ENCODE data around the gene CPNE9. TPM values are rescaled to one million over a fixed set of nuclear protein-coding genes. Genes with fewer than 3 reads are reported as not detected.

Gene CPNE9
- total and polyA plus RNA-seq, 2 of the 8 experiments (the other 6 are each of a cell fraction or from before 2014, with no cell fraction given), result 4.8 to 6.0 TPM

- Histone ChIP-seq H2AK5ac (ENCODE audit: low read depth, low read length) (no peak overlapping the region), H3K27me3 (replicated peaks in 1 of 4; ENCODE audit: control insufficient read depth in 3 of 4, extremely low read depth in 1 of 4, insufficient read depth in 3 of 4, low read length in 3 of 4) (no peaks in the 10 kb centered on the region), H3K79me1 (ENCODE audit: low read depth, low read length) (no peaks in the 10 kb centered on the region), H3K4me2 (ENCODE audit: insufficient read depth in 1 of 2, low read depth in 2 of 2, low read length in 2 of 2) (no peak overlapping the region), H3K9ac (replicated peaks in 1 of 4; ENCODE audit: extremely low read depth in 1 of 4, low read depth in 3 of 4, low read length in 3 of 4) (no peak overlapping the region), H3K4me3 (ENCODE audit: extremely low read depth in 1 of 4, insufficient read depth in 2 of 4, low read depth in 3 of 4, low read length in 4 of 4) (no peak overlapping the region), H3K23ac (ENCODE audit: insufficient read length) (no peak overlapping the region), H2AFZ (ENCODE audit: low read length) (no peak overlapping the region), H3K79me2 (ENCODE audit: control insufficient read depth in 1 of 2, insufficient read depth in 2 of 2, low read length in 2 of 2) (no peaks in the 10 kb centered on the region), H2BK5ac (ENCODE audit: low read depth, low read length) (no peak overlapping the region), H2BK120ac (replicated peaks; ENCODE audit: low read depth, low read length) (no peak overlapping the region), H3K14ac (ENCODE audit: insufficient read length) (no peak overlapping the region), H4K8ac (ENCODE audit: extremely low read depth, insufficient read depth, low read length) (no peak overlapping the region), H3K56ac (replicated peaks; ENCODE audit: insufficient read length, low read depth, low read length) (no peak overlapping the region), H2BK15ac (ENCODE audit: low read length) (no peak overlapping the region), H3K27ac (ENCODE audit: low read depth, low read length) (no peak overlapping the region), H4K20me1 (replicated peaks in 1 of 2; ENCODE audit: control insufficient read depth in 1 of 2, insufficient read depth in 2 of 2, low read length in 2 of 2) (peaks cover 0 to 5% of the 10 kb centered on the region in 2 experiments), H4K5ac (ENCODE audit: insufficient read length, low read depth, low read length) (no peak overlapping the region), H3K18ac (ENCODE audit: extremely low read depth, low read length) (no peak overlapping the region), H3K36me3 (ENCODE audit: control insufficient read depth in 2 of 4, insufficient read depth in 4 of 4, low read length in 3 of 4) (peaks cover 15 to 47% (median 24%) of the 10 kb centered on the region in 4 experiments), H3K23me2 (ENCODE audit: low read depth, low read length) (no peaks in the 10 kb centered on the region), H3K4me1 (replicated peaks in 1 of 4; ENCODE audit: control insufficient read depth in 3 of 4, insufficient read depth in 4 of 4, low read length in 3 of 4) (no peaks in the 10 kb centered on the region), H2BK12ac (ENCODE audit: low read depth, low read length) (no peak overlapping the region), H2BK20ac (ENCODE audit: low read length) (no peak overlapping the region), H3K4ac (replicated peaks; ENCODE audit: insufficient read length, low read depth, low read length) (no peak overlapping the region), H4K91ac (replicated peaks; ENCODE audit: insufficient read length, low read length) (no peak overlapping the region), H3K9me3 (ENCODE audit: insufficient read depth in 2 of 2, low read depth in 1 of 2, low read length in 1 of 2) (no peaks in the 10 kb centered on the region)
- 87% methylated on average over 6 of the region's 6 CpGs; no CpG with 5 or more reads in 1 of the 2 experiments for WGBS, 2 experiments (ENCODE audit: extremely low coverage in 1 of 2, insufficient coverage in 1 of 2, insufficient read length in 1 of 2, insufficient replicate concordance in 2 of 2, low coverage in 1 of 2, low lambda C conversion rate in 2 of 2, missing lambda C conversion rate in 1 of 2)
- ChIA-PET CTCF (ENCODE audit: partially characterized antibody) (interaction anchor here (1.0 to 2.1 kb wide), 2 partner anchors 41 to 55 kb away, joined by 3 to 4 read pairs; no protein-coding TSS in a partner anchor), POLR2A (ENCODE audit: partially characterized antibody) (interaction anchor here (1.2 to 1.6 kb wide), 2 partner anchors 9 to 15 kb away, joined by 3 to 4 read pairs; no protein-coding TSS in a partner anchor)
- FAIRE-seq, result no peak
- no peak for TF ChIP-seq JUN (IDR thresholded peaks at IDR 0.05; ENCODE audit: low read depth, low read length)
- TF ChIP-seq, protein P1, sequence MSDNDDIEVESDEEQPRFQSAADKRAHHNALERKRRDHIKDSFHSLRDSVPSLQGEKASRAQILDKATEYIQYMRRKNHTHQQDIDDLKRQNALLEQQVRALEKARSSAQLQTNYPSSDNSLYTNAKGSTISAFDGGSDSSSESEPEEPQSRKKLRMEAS (IDR thresholded peaks at IDR 0.05), result no peak
- TF ChIP-seq, protein P2, sequence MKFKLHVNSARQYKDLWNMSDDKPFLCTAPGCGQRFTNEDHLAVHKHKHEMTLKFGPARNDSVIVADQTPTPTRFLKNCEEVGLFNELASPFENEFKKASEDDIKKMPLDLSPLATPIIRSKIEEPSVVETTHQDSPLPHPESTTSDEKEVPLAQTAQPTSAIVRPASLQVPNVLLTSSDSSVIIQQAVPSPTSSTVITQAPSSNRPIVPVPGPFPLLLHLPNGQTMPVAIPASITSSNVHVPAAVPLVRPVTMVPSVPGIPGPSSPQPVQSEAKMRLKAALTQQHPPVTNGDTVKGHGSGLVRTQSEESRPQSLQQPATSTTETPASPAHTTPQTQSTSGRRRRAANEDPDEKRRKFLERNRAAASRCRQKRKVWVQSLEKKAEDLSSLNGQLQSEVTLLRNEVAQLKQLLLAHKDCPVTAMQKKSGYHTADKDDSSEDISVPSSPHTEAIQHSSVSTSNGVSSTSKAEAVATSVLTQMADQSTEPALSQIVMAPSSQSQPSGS (IDR thresholded peaks at IDR 0.05; ENCODE audit: low read length), result no peak
- TF ChIP-seq HDAC6 (IDR thresholded peaks at IDR 0.05; ENCODE audit: low read depth, low read length), result no peak
- DNase-seq (ENCODE audit: low read depth in 1 of 2, low spot score in 2 of 2), result no peak
Observed at GRCh38 chr3:9679476-9680080, 24.1 kb upstream of the CPNE9 start.
